Measurements from ENCODE around the gene C2CD3. TPM values are rescaled to one million over a fixed set of nuclear protein-coding genes. Genes with fewer than 3 reads are reported as not detected.
"Not testable (repeated sequence)": the region's sequence is repeated elsewhere in the genome, so short reads cannot be mapped to it uniquely, and the experiment has no call there.

C2CD3 gene
- total RNA-seq, 1 experiment from 2014 or later: 28.4 TPM

DNA sequence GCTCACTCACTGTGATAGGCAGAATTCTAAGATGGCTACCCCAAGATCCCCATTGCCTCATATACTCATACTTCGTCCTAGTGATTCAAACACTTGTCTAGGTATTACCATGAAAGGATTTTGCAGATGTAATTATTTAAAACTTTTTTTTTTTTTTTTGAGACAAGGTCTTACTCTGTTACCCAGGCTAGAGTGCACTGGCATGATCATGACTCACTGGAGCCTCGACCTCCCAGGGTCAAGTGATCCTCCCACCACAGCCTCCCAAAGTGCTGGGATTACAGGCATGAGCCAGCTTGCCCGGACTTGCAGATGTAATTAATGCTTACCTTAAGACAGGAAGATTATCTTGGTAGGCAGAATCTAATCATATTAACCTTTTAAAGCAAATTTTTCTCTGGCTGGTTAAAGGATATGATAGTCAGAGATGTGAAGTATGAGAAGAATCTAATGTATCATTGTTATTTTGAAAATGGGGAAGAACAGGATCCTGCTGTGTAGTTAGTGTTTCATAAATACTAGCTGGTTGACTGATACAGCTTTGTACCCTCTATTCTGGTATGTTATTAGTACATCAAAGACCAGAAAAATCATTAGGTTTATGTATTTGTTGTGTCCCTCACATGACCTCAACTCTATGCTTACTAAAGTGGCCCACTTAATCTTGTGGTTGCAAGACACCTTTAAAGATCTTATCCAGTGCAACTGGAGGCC lies 35.5 kb downstream of the C2CD3 start:
- in situ Hi-C loops (cut with HindIII; ENCODE audit: low pct_unique_long_range_greater_than_20kb, low sequenced_read_pairs): no loop called here
- DNase-seq (ENCODE audit: low read depth): peak; percentile 94

DNA sequence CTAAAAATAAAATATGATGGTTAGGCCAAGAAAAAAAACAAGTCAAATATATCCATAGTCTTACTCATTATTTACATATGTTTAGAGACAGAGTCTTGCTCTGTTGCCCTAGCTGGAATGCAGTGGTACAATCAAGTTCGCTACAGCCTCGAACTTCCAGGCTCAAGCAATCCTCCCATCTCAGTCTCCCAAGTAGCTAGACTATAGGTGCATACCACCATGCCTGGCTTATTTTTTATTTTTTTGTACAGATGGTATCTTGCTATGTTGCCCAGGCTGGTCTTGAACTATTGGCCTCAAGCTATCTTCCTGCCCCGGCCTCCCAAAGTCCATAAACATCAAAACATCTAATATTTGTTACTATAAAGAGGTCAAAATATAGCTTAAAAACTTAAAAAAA lies 36.1 kb downstream of the C2CD3 start:
- DNase-seq (ENCODE audit: low read depth): no peak
- in situ Hi-C loops (cut with HindIII; ENCODE audit: low pct_unique_long_range_greater_than_20kb, low sequenced_read_pairs): no loop called here

DNA sequence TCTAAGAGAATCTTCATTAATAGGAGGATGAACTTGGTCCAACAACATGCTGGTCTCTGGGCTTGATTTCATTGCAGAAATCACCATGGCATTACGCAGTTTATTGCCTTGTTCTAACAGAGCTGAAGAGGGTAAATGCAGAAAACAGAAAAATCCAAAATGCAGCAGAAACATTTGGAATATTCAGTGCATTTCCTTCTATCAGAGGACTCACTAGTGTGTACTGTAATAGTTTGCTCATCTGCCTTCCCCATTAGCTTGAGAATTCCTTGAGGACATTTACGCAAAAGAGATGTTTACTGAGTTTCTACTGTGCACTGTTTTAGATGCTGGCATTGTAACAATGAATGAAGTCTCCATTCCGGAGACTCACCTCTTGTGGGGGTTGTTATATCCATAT lies 37.4 kb downstream of the C2CD3 start:
- DNase-seq (ENCODE audit: low read depth): no peak
- in situ Hi-C loops (cut with HindIII; ENCODE audit: low pct_unique_long_range_greater_than_20kb, low sequenced_read_pairs): no loop called here

GRCh38 chr11:74132833-74133232 lies 38.0 kb downstream of the C2CD3 start:
- in situ Hi-C loops (cut with HindIII; ENCODE audit: low pct_unique_long_range_greater_than_20kb, low sequenced_read_pairs): no loop called here
- no peak for DNase-seq (ENCODE audit: low read depth)

GRCh38 chr11:74129121-74129520 lies 41.7 kb downstream of the C2CD3 start:
- in situ Hi-C loops (cut with HindIII; ENCODE audit: low pct_unique_long_range_greater_than_20kb, low sequenced_read_pairs); DNase-seq (ENCODE audit: low read depth): not testable (repeated sequence)

GRCh38 chr11:74123008-74123448 lies 47.8 kb downstream of the C2CD3 start:
- DNase-seq (ENCODE audit: low read depth): peak; percentile 63
- in situ Hi-C loops (cut with HindIII; ENCODE audit: low pct_unique_long_range_greater_than_20kb, low sequenced_read_pairs): no loop called here

DNA sequence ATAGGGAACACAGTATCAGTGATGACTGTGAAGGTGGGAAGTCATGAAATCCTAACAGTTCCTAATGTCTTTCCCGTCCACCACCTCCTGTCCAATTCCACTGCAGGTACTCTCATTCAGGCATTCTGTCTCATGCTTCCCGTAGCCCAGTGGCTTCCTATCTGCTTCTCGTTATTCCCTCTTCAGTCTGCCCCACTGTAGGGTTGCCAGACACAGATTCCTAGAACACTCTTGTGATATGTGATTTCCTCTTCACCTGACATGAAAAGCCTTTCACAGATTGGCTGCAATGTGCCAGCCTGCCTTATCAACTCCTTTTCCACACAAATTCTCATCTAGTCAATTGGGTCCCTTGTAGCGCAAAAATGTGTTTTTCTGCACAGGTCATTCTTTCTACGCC lies 49.0 kb downstream of the C2CD3 start:
- no peak for DNase-seq (ENCODE audit: low read depth)
- in situ Hi-C loops (cut with HindIII; ENCODE audit: low pct_unique_long_range_greater_than_20kb, low sequenced_read_pairs): no loop called here

- in situ Hi-C loops (cut with HindIII; ENCODE audit: low pct_unique_long_range_greater_than_20kb, low sequenced_read_pairs); DNase-seq (ENCODE audit: low read depth): not testable (repeated sequence)
Observed at GRCh38 chr11:74120260-74121035, 50.4 kb downstream of the C2CD3 start.

DNA sequence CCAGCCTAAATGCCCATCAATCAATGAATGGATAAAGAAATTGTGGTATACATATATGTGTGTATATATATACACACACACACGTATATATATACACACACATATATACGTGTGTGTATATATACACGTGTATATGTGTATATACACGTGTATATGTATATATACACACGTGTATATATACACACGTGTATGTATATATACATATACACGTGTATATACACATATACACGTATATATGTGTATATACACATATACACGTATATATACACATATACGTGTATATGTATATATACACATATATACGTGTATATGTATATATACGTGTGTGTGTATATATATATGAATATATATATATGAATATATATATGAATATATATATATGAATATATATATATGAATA lies 54.1 kb downstream of the C2CD3 start:
- DNase-seq (ENCODE audit: low read depth): no peak
- in situ Hi-C loops (cut with HindIII; ENCODE audit: low pct_unique_long_range_greater_than_20kb, low sequenced_read_pairs): no loop called here

GRCh38 chr11:74112877-74113276 lies 57.9 kb downstream of the C2CD3 start:
- in situ Hi-C loops (cut with HindIII; ENCODE audit: low pct_unique_long_range_greater_than_20kb, low sequenced_read_pairs): no loop called here
- no peak for DNase-seq (ENCODE audit: low read depth)

DNA sequence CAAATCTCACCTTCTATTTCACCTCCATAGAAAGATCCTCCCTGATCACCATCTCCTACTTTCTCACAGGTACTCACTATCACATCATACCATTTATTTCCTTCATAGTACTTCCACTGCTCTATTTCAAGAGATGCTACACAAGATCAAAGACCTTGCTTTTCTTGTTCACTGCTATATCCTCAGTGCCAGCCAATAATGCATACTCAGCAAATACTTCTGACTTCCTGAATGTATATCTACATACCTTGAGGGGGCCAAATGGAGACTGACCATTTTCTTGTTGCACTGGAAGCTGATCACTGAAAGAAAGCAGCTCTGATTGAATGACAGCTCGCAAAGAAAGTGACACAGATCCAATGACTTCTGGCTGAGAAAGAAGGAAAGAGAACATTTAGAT lies 64.7 kb downstream of the C2CD3 start:
- in situ Hi-C loops (cut with HindIII; ENCODE audit: low pct_unique_long_range_greater_than_20kb, low sequenced_read_pairs): no loop called here
- no peak for DNase-seq (ENCODE audit: low read depth)

DNA sequence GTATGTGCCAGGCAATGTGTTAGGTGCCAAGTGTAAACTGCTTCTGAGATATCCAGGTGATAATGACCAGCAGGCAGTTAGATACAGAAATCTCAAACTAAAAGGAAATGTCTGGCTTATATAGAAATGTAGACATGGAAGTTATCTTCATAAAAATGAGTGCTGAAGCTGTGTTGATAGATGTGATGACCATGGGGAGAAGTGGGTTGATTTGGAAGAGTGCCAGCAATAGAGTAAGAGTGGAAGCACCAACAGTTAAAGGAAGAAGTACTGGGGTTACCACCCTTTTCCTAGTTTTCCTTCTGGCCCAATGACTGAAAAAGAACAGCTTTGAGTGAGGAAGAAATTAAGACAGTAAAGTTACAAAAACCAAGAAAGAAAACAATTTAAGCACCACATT lies 68.5 kb downstream of the C2CD3 start:
- in situ Hi-C loops (cut with HindIII; ENCODE audit: low pct_unique_long_range_greater_than_20kb, low sequenced_read_pairs): no loop called here
- DNase-seq (ENCODE audit: low read depth): no peak

- no peak for DNase-seq (ENCODE audit: low read depth)
- in situ Hi-C loops (cut with HindIII; ENCODE audit: low pct_unique_long_range_greater_than_20kb, low sequenced_read_pairs): no loop called here
Observed at GRCh38 chr11:74100735-74101134, 70.1 kb downstream of the C2CD3 start.

GRCh38 chr11:74100231-74100630 lies 70.6 kb downstream of the C2CD3 start:
- in situ Hi-C loops (cut with HindIII; ENCODE audit: low pct_unique_long_range_greater_than_20kb, low sequenced_read_pairs): no loop called here

DNA sequence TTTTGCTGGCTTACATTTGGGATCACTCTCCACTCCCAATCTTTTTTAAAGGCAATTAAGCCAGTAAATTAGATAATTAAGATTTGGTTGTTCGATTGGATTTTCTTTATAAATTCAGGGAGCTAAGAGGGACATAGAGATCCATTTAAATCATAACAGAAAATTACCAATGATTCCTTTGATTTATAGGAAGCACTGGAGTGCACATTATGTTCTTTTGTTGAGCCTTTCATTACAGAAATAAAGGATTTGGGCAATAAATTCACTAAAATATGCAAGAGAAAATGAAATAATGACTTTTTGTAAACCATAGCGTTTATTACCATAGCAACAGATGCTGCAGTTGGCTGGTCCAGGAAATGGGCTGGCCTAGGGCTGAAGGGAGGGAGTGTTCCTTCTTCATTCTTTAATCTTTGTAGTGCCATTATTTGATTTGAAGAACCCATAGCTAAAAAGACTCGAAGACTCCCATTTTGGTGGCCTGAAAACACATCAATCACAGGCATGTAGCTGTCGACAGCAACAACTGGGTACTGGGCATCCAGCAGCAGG lies 73.0 kb downstream of the C2CD3 start:
- no peak for DNase-seq (ENCODE audit: low read depth)
- in situ Hi-C loops (cut with HindIII; ENCODE audit: low pct_unique_long_range_greater_than_20kb, low sequenced_read_pairs): no loop called here

More at GRCh38 chr11:74100231-74100630, 70.6 kb downstream of the C2CD3 start:
- DNase-seq (ENCODE audit: low read depth): no peak

GRCh38 chr11:74094393-74094792 lies 76.4 kb downstream of the C2CD3 start:
- in situ Hi-C loops (cut with HindIII; ENCODE audit: low pct_unique_long_range_greater_than_20kb, low sequenced_read_pairs): no loop called here
- no peak for DNase-seq (ENCODE audit: low read depth)

DNA sequence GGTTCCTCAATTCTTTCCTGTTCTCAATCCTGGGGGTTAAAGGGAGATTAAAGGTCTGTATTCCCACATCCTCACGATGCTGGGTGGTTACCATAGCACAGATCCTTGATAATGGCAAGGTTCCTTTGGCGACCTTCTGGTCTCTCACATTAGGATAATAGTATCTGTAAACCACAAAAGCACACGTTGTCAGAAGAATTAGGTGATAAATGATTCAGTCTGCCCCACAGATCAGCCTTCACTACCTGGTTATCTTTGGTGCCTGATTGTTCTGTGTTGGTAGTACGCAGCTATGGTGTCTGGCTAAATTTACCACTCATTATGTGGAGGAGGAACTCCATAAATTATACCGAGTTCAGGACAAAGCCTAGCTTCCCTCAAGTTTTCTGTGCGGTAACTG lies 78.4 kb downstream of the C2CD3 start:
- in situ Hi-C loops (cut with HindIII; ENCODE audit: low pct_unique_long_range_greater_than_20kb, low sequenced_read_pairs): no loop called here
- DNase-seq (ENCODE audit: low read depth): no peak

- in situ Hi-C loops (cut with HindIII; ENCODE audit: low pct_unique_long_range_greater_than_20kb, low sequenced_read_pairs): no loop called here
- no peak for DNase-seq (ENCODE audit: low read depth)
Observed at GRCh38 chr11:74091549-74091948, 79.3 kb downstream of the C2CD3 start.

DNA sequence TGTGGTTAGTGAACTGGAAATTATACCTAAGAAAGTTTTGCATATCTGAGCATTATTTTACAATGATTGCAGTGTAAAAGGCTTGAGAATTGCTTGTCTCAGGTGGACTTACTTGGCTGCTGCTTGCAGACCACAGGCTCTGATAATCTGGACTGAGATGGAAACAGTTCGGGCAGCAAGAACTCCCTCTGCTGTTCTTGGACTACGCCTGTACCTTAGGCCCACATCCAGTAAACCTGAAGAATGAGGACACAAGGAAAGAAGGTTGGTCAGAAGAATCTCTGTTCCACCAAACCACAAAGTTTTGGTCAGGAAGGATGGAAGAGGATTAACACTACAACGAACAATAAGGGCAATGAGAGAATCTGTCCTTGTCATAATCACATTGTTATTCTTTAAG lies 80.1 kb downstream of the C2CD3 start:
- in situ Hi-C loops (cut with HindIII; ENCODE audit: low pct_unique_long_range_greater_than_20kb, low sequenced_read_pairs): no loop called here
- peak; percentile 63 for DNase-seq (ENCODE audit: low read depth)

Measured in Caki2 (cell line).